ENCODE data around the gene SYPL1. TPM values are rescaled to one million over a fixed set of nuclear protein-coding genes. Genes with fewer than 3 reads are reported as not detected.

The SYPL1 gene
- polyA plus RNA-seq, 1 donor from 2014 or later: 17.4 TPM

DNA sequence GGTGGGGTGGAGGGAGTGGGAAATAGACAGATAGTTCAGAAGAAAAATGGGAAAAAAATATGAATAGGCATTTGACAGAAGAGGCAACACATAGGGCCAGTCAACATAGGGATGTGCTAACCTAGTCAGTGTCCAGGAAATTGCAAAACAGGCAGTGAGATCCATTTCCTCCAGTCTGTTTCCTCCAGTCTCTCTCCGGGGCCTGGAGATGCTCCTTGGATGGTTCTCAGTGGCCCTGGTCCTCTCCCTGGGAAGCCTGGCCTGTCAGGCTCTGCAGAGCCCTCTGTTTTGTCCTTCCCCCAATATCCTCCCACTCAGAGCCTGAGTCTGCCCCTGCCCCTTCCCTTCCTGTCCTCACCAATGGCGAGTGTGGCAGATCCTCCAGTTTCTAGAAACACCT, 52.6 kb downstream of the SYPL1 start:
- no peaks in the 10 kb centered on the region for H4K20me1 ChIP-seq (ENCODE audit: insufficient read depth)
- H3K9me2 ChIP-seq (ENCODE audit: insufficient read depth, low read length): no peaks in the 10 kb centered on the region
- no peak overlapping the region for H3K4me2 ChIP-seq (ENCODE audit: low read length)
- H2AFZ ChIP-seq (ENCODE audit: low read depth, low read length): no peak overlapping the region
- TF ChIP-seq POLR2AphosphoS5 (IDR thresholded peaks at IDR 0.05): no peak
- no peak for TF ChIP-seq EZH2 (IDR thresholded peaks at IDR 0.05; ENCODE audit: borderline replicate concordance, insufficient read depth, low read length, poor library complexity, severe bottlenecking)
- TF ChIP-seq MXI1 (conservative IDR thresholded peaks at IDR 0.05; ENCODE audit: poor library complexity, severe bottlenecking): no peak
- no peak for TF ChIP-seq TAF1 (IDR thresholded peaks at IDR 0.05; ENCODE audit: low read depth)
- TF ChIP-seq, protein P1, sequence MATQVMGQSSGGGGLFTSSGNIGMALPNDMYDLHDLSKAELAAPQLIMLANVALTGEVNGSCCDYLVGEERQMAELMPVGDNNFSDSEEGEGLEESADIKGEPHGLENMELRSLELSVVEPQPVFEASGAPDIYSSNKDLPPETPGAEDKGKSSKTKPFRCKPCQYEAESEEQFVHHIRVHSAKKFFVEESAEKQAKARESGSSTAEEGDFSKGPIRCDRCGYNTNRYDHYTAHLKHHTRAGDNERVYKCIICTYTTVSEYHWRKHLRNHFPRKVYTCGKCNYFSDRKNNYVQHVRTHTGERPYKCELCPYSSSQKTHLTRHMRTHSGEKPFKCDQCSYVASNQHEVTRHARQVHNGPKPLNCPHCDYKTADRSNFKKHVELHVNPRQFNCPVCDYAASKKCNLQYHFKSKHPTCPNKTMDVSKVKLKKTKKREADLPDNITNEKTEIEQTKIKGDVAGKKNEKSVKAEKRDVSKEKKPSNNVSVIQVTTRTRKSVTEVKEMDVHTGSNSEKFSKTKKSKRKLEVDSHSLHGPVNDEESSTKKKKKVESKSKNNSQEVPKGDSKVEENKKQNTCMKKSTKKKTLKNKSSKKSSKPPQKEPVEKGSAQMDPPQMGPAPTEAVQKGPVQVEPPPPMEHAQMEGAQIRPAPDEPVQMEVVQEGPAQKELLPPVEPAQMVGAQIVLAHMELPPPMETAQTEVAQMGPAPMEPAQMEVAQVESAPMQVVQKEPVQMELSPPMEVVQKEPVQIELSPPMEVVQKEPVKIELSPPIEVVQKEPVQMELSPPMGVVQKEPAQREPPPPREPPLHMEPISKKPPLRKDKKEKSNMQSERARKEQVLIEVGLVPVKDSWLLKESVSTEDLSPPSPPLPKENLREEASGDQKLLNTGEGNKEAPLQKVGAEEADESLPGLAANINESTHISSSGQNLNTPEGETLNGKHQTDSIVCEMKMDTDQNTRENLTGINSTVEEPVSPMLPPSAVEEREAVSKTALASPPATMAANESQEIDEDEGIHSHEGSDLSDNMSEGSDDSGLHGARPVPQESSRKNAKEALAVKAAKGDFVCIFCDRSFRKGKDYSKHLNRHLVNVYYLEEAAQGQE (IDR thresholded peaks at IDR 0.05; ENCODE audit: borderline replicate concordance): no peak
- TF ChIP-seq, protein P2, sequence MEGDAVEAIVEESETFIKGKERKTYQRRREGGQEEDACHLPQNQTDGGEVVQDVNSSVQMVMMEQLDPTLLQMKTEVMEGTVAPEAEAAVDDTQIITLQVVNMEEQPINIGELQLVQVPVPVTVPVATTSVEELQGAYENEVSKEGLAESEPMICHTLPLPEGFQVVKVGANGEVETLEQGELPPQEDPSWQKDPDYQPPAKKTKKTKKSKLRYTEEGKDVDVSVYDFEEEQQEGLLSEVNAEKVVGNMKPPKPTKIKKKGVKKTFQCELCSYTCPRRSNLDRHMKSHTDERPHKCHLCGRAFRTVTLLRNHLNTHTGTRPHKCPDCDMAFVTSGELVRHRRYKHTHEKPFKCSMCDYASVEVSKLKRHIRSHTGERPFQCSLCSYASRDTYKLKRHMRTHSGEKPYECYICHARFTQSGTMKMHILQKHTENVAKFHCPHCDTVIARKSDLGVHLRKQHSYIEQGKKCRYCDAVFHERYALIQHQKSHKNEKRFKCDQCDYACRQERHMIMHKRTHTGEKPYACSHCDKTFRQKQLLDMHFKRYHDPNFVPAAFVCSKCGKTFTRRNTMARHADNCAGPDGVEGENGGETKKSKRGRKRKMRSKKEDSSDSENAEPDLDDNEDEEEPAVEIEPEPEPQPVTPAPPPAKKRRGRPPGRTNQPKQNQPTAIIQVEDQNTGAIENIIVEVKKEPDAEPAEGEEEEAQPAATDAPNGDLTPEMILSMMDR (IDR thresholded peaks at IDR 0.05; ENCODE audit: poor library complexity, severe bottlenecking): no peak
- no peaks in the 10 kb centered on the region for H3K27me3 ChIP-seq (ENCODE audit: insufficient read depth, low read depth, low read length)
- H3K27ac ChIP-seq (ENCODE audit: low read length): no peak overlapping the region
- no peak overlapping the region for H3K9ac ChIP-seq (ENCODE audit: low read length)
- no peaks in the 10 kb centered on the region for H3K36me3 ChIP-seq (ENCODE audit: insufficient read depth, low read length)
- H3K9me3 ChIP-seq (ENCODE audit: low read length): no peaks in the 10 kb centered on the region
- H3F3A ChIP-seq (ENCODE audit: insufficient read depth, low read length, poor library complexity, severe bottlenecking): no peaks in the 10 kb centered on the region
- H3K4me3 ChIP-seq (ENCODE audit: low read length): no peak overlapping the region
- H3K79me2 ChIP-seq (replicated peaks; ENCODE audit: insufficient read depth, low read length): no peaks in the 10 kb centered on the region

DNA sequence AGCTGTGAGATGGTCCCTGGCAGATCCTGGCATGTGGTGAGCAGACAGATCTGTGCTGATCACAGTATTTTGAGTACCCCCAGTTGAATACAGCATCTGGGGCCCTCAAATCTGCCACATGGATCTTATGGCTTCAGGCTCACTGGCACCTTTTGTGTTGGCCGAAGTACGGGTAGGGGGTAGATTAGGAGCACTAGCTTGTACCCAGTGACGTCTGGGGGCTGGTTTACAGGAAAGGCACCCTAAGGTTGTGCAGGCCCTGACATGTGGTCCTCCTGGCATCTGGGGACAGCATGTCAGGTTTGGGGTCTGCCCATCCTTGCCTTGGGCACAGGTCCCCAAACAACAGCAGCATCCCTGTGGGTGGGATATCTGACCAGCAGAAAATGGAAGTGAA, 53.2 kb downstream of the SYPL1 start:
- Histone ChIP-seq H3K27me3 (ENCODE audit: insufficient read depth, low read depth, low read length) (no peaks in the 10 kb centered on the region), H3K9ac (ENCODE audit: low read length) (no peak overlapping the region), H3K4me3 (ENCODE audit: low read length) (no peak overlapping the region), H4K20me1 (ENCODE audit: insufficient read depth) (no peaks in the 10 kb centered on the region), H3K27ac (ENCODE audit: low read length) (no peak overlapping the region), H3K36me3 (ENCODE audit: insufficient read depth, low read length) (no peaks in the 10 kb centered on the region), H3K4me2 (ENCODE audit: low read length) (no peak overlapping the region), H3K9me2 (ENCODE audit: insufficient read depth, low read length) (no peaks in the 10 kb centered on the region), H3K9me3 (ENCODE audit: low read length) (no peaks in the 10 kb centered on the region), H3F3A (ENCODE audit: insufficient read depth, low read length, poor library complexity, severe bottlenecking) (no peaks in the 10 kb centered on the region), H3K79me2 (replicated peaks; ENCODE audit: insufficient read depth, low read length) (no peaks in the 10 kb centered on the region), H2AFZ (ENCODE audit: low read depth, low read length) (no peak overlapping the region)
- TF ChIP-seq POLR2AphosphoS5 (IDR thresholded peaks at IDR 0.05) (no peak), MXI1 (conservative IDR thresholded peaks at IDR 0.05; ENCODE audit: poor library complexity, severe bottlenecking) (no peak), RAD21 (conservative IDR thresholded peaks at IDR 0.05) (no peak), TAF1 (IDR thresholded peaks at IDR 0.05; ENCODE audit: low read depth) (no peak), SMC3 (conservative IDR thresholded peaks at IDR 0.05; ENCODE audit: poor library complexity) (no peak), EP300 (conservative IDR thresholded peaks at IDR 0.05; ENCODE audit: poor library complexity, severe bottlenecking) (no peak), EZH2 (IDR thresholded peaks at IDR 0.05; ENCODE audit: borderline replicate concordance, insufficient read depth, low read length, poor library complexity, severe bottlenecking) (no peak)
- TF ChIP-seq, protein P1 (IDR thresholded peaks at IDR 0.05; ENCODE audit: borderline replicate concordance): no peak
- TF ChIP-seq, protein P2 (IDR thresholded peaks at IDR 0.05; ENCODE audit: poor library complexity, severe bottlenecking): no peak
